Activated naive CD4-positive, alpha-beta T cell treated with anti-CD3 and anti-CD28 coated beads, Interleukin-2, amount 10 ng/mL, durations not matched to agents 7 days and 5 days (primary cell): ENCODE results near the gene CDC42EP4.

Source experiments
- CTCF ChIA-PET: fragments of 350-600 bp; sonication (Branson Sonifier 250); formaldehyde crosslinking; loops from one replicate; lab custom pipeline; 2021; ENCODE audit warnings: antibody characterized with exemption; lab: Charles Lee
- DNase-seq: peaks from one replicate; pipeline ENCODE4 v3.0.0-alpha.2; 2020
- H3K27ac Mint-ChIP-seq: one replicate; pipeline ENCODE4 v1.8.0; 2021; ENCODE audit warnings: mild to moderate bottlenecking, moderate library complexity, mixed read lengths
- H3K27me3 Mint-ChIP-seq: one replicate; pipeline ENCODE4 v1.8.0; 2021; ENCODE audit warnings: mild to moderate bottlenecking, mixed read lengths
- H3K36me3 Mint-ChIP-seq: one replicate; pipeline ENCODE4 v1.8.0; 2021; ENCODE audit warnings: mixed read lengths
- H3K4me1 Mint-ChIP-seq: one replicate; pipeline ENCODE4 v1.8.0; 2021; ENCODE audit warnings: mixed read lengths
- H3K4me3 Mint-ChIP-seq: one replicate; pipeline ENCODE4 v1.8.0; 2021; ENCODE audit warnings: mild to moderate bottlenecking, moderate library complexity, mixed read lengths
- H3K9me3 Mint-ChIP-seq: one replicate; pipeline ENCODE4 v1.8.0; 2021; ENCODE audit warnings: mixed read lengths

CDC42EP4 gene

DNA sequence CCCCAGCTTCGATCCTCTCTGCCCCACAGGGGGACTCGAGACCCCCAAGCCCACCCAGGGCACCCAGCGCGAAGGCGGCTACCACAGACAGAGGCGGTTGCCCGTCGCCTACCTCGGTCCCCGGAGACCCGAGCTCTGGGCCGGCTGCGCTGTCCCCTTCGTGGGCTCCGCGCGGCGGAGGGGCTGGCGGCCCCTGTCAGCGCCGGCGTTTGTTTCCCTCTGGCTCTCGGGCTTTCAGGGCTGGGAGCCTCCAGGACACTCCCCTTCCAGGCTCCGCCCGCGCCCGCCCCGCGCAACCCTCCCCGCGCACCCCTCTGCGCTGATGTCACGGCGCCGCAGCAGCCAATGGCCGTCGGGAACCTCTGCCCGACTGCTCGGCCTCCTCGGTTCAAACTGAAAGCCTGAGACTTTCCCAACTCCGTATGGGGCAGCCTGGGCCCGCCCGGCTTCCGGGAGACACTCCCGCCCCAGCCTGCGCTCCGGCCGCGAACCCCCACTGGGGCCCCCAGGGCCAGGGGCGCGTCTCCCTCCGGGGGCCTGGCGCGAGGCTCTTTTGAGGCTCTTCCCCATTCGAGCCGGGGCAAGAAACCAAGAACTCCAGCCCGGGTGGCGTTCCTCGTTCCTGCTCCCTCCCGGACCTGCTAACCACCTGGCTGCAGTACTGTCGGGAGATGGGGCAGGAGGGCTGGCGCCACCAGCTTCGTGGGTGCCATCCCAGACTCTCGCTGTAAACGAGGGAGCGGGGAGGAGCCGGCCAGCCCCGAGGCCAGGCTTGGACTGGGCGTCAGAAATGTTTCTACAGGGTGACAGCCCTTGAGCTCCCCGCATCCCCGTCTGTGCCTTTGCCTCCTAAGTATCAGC lies at the start of gene CDC42EP4:
CDC42EP4 (minus strand) TSS at position 221 of the 861 bp plus-strand sequence. CDS start 25,501 bp downstream, outside the sequence.
- H3K36me3 Mint-ChIP-seq, result no peaks in the 10 kb centered on the region
- no peaks in the 10 kb centered on the region for H3K9me3 Mint-ChIP-seq
- CTCF ChIA-PET, result interaction anchor here (1.1 kb wide), 1 partner anchor 591 kb away, joined by 3 read pairs; no protein-coding TSS in a partner anchor
- H3K4me3 Mint-ChIP-seq, result peak within 1 kb of the TSS; percentile 82
- peak within 1 kb of the TSS; percentile 55 for H3K27ac Mint-ChIP-seq
- peaks cover 16% of the 10 kb centered on the region for H3K4me1 Mint-ChIP-seq
- peak; percentile 92 for DNase-seq
- H3K27me3 Mint-ChIP-seq, result peaks cover 76% of the 10 kb centered on the region

- CTCF ChIA-PET, result interaction anchor here (1.0 kb wide), 1 partner anchor 106 kb away, joined by 3 read pairs; no protein-coding TSS in a partner anchor
- Mint-ChIP-seq H3K4me1 (no peaks in the 10 kb centered on the region), H3K9me3 (no peaks in the 10 kb centered on the region), H3K27me3 (peaks cover 3% of the 10 kb centered on the region), H3K27ac (no peak overlapping the region), H3K36me3 (no peaks in the 10 kb centered on the region), H3K4me3 (no peak overlapping the region)
- DNase-seq, result no peak
These were observed 49.4 kb upstream of the CDC42EP4 start for GRCh38 chr17:73360961-73361761.

- H3K27ac Mint-ChIP-seq, result no peak overlapping the region
- no peak overlapping the region for H3K4me3 Mint-ChIP-seq
- no peaks in the 10 kb centered on the region for H3K9me3 Mint-ChIP-seq
- H3K27me3 Mint-ChIP-seq, result peaks cover 3% of the 10 kb centered on the region
- no peak for DNase-seq
- CTCF ChIA-PET, result interaction anchor here (1.3 kb wide), 1 partner anchor 10 kb away, joined by 5 read pairs; no protein-coding TSS in a partner anchor
- no peaks in the 10 kb centered on the region for H3K36me3 Mint-ChIP-seq
- no peaks in the 10 kb centered on the region for H3K4me1 Mint-ChIP-seq
These were observed 48.2 kb upstream of the CDC42EP4 start for GRCh38 chr17:73359987-73360410.

- Mint-ChIP-seq H3K4me1 (no peaks in the 10 kb centered on the region), H3K27ac (no peak overlapping the region), H3K9me3 (no peaks in the 10 kb centered on the region), H3K27me3 (peaks cover 3% of the 10 kb centered on the region), H3K4me3 (no peak overlapping the region), H3K36me3 (no peaks in the 10 kb centered on the region)
- no peak for DNase-seq
- CTCF ChIA-PET, result interaction anchor here (1.3 kb wide), 1 partner anchor 11 kb away, joined by 5 read pairs; no protein-coding TSS in a partner anchor
These were observed 47.6 kb upstream of the CDC42EP4 start for GRCh38 chr17:73359352-73359751.

GRCh38 chr17:73358668-73359067 lies 46.9 kb upstream of the CDC42EP4 start:
- CTCF ChIA-PET, result no interaction called here
- H3K27ac Mint-ChIP-seq, result no peak overlapping the region
- no peak overlapping the region for H3K4me3 Mint-ChIP-seq
- no peaks in the 10 kb centered on the region for H3K27me3 Mint-ChIP-seq
- DNase-seq, result no peak
- no peaks in the 10 kb centered on the region for H3K36me3 Mint-ChIP-seq
- no peaks in the 10 kb centered on the region for H3K9me3 Mint-ChIP-seq
- H3K4me1 Mint-ChIP-seq, result no peaks in the 10 kb centered on the region

- CTCF ChIA-PET, result no interaction called here
- Mint-ChIP-seq H3K9me3 (no peaks in the 10 kb centered on the region), H3K27ac (no peak overlapping the region), H3K27me3 (no peaks in the 10 kb centered on the region), H3K4me3 (no peak overlapping the region), H3K4me1 (no peaks in the 10 kb centered on the region), H3K36me3 (no peaks in the 10 kb centered on the region)
- no peak for DNase-seq
These were observed 46.2 kb upstream of the CDC42EP4 start for GRCh38 chr17:73357981-73358380.

DNA sequence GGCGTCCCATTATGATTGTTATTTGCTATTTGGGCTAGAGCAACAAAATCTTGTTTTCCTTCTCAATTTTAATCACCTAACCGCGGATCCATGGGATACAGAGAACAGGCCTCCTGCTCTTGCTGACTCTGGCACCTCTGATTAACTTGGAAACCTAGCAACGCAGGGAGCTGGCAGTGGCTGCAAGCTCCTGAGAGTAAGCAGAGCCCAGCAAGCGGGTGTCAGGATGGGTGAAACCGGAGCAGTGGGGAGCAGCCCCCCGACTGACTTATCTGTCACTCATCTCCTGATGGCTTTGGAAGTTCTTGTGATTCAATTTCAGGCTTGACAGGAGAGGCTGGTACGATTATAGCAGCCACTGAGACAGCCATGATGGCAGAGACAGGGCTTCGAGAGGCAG lies 45.5 kb upstream of the CDC42EP4 start:
- Mint-ChIP-seq H3K27me3 (no peaks in the 10 kb centered on the region), H3K9me3 (no peaks in the 10 kb centered on the region), H3K4me1 (no peaks in the 10 kb centered on the region), H3K36me3 (no peaks in the 10 kb centered on the region), H3K27ac (no peak overlapping the region), H3K4me3 (no peak overlapping the region)
- CTCF ChIA-PET, result interaction anchor here (0.8 kb wide), 1 partner anchor 103 kb away, joined by 3 read pairs; no protein-coding TSS in a partner anchor
- no peak for DNase-seq

DNA sequence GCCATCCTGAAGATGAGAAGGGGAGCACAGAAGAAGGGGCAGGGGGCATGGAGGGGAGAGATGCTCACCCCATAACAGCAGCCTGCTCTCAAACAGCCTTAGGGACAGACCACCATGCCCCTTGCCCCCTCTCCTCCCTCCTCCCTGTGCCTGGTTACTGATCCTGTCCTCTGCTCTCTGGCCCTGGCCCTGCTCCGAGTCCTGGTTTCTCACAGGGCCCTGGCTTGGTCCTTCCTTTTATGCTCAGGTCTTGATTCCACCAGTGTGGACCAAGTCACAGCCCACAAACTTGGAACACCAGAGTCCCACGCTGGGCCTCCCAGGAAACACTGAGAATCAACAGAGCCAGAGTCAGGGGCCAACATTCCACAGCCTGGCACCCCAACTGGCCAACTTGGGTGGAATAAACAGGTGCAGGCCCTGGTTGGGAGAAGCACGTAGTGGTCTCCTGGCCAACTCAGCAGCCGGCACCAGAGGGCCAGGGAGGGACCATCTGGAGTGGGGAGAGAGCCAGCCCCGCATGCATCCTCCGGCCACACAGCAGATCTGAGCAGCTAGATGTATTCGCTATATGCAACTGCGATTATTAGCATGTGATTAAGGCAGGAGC lies 44.9 kb upstream of the CDC42EP4 start:
- no peak overlapping the region for H3K4me3 Mint-ChIP-seq
- H3K4me1 Mint-ChIP-seq, result no peaks in the 10 kb centered on the region
- CTCF ChIA-PET, result interaction anchor here (0.8 to 1.3 kb wide), 2 partner anchors 9 to 102 kb away, joined by 3 to 4 read pairs; no protein-coding TSS in a partner anchor
- no peaks in the 10 kb centered on the region for H3K27me3 Mint-ChIP-seq
- H3K27ac Mint-ChIP-seq, result no peak overlapping the region
- H3K9me3 Mint-ChIP-seq, result no peaks in the 10 kb centered on the region
- no peak for DNase-seq
- no peaks in the 10 kb centered on the region for H3K36me3 Mint-ChIP-seq

GRCh38 chr17:73354423-73355284 lies 42.9 kb upstream of the CDC42EP4 start:
- no peaks in the 10 kb centered on the region for H3K9me3 Mint-ChIP-seq
- H3K36me3 Mint-ChIP-seq, result no peaks in the 10 kb centered on the region
- H3K4me1 Mint-ChIP-seq, result no peaks in the 10 kb centered on the region
- DNase-seq, result no peak
- CTCF ChIA-PET, result no interaction called here
- H3K27me3 Mint-ChIP-seq, result no peaks in the 10 kb centered on the region
- no peak overlapping the region for H3K27ac Mint-ChIP-seq
- no peak overlapping the region for H3K4me3 Mint-ChIP-seq

- CTCF ChIA-PET, result interaction anchor here (1.4 kb wide), 1 partner anchor 98 kb away, joined by 3 read pairs; no protein-coding TSS in a partner anchor
- H3K9me3 Mint-ChIP-seq, result no peaks in the 10 kb centered on the region
These were observed 40.5 kb upstream of the CDC42EP4 start for GRCh38 chr17:73352261-73352660.

GRCh38 chr17:73351764-73352163 lies 40.0 kb upstream of the CDC42EP4 start:
- no peaks in the 10 kb centered on the region for H3K4me1 Mint-ChIP-seq
- CTCF ChIA-PET, result interaction anchor here (1.4 kb wide), 1 partner anchor 98 kb away, joined by 3 read pairs; no protein-coding TSS in a partner anchor
- no peaks in the 10 kb centered on the region for H3K9me3 Mint-ChIP-seq
- H3K36me3 Mint-ChIP-seq, result no peaks in the 10 kb centered on the region
- H3K4me3 Mint-ChIP-seq, result no peak overlapping the region
- H3K27ac Mint-ChIP-seq, result no peak overlapping the region
- DNase-seq, result no peak
- no peaks in the 10 kb centered on the region for H3K27me3 Mint-ChIP-seq

More at GRCh38 chr17:73352261-73352660, 40.5 kb upstream of the CDC42EP4 start:
- Mint-ChIP-seq H3K27ac (no peak overlapping the region), H3K4me3 (no peak overlapping the region), H3K4me1 (no peaks in the 10 kb centered on the region), H3K27me3 (no peaks in the 10 kb centered on the region), H3K36me3 (no peaks in the 10 kb centered on the region)
- no peak for DNase-seq

DNA sequence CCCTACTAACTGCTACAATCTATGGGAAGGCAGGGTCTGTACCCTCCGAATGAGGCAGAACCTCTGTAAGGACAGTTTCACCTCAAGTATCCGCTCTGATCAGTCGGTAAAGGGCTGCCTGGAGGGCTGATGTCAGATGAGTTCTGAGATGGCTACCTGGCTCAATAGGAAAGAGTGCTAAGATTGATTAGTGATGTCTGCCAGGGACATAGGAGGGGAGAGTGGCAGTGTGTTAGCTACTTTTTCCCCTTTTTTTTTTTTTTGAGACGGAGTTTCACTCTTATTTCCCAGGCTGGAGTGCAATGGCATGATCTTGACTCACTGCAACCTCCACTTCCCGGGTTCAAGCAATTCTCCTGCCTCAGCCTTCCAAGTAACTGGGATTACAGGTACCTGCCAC lies 39.1 kb upstream of the CDC42EP4 start:
- Mint-ChIP-seq H3K4me1 (no peaks in the 10 kb centered on the region), H3K27ac (no peak overlapping the region), H3K9me3 (no peaks in the 10 kb centered on the region), H3K4me3 (no peak overlapping the region), H3K36me3 (no peaks in the 10 kb centered on the region), H3K27me3 (no peaks in the 10 kb centered on the region)
- CTCF ChIA-PET, result no interaction called here
- DNase-seq, result no peak

DNA sequence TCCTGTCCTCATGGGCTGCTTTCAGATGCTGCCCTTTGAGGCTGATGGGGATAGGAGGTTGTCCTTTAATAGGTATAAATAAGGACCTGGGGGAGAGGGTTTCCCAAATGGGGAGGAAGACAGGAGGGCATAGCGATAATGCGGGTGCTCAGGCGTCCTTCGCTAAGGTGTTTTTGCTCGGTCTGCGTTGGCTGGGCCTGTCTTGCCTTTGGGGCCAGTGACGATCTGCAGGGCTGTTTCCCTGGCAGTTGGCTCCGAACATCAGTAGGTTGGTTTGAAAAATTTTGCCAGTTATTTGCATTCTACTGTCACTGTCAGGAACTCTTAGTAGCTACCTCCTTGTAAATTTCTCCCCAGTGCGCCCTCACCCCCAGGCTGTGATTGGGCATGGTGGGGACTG lies 37.8 kb upstream of the CDC42EP4 start:
- no peaks in the 10 kb centered on the region for H3K36me3 Mint-ChIP-seq
- CTCF ChIA-PET, result no interaction called here
- DNase-seq, result no peak
- no peak overlapping the region for H3K27ac Mint-ChIP-seq
- no peak overlapping the region for H3K4me3 Mint-ChIP-seq
- no peaks in the 10 kb centered on the region for H3K4me1 Mint-ChIP-seq
- H3K27me3 Mint-ChIP-seq, result no peaks in the 10 kb centered on the region
- H3K9me3 Mint-ChIP-seq, result no peaks in the 10 kb centered on the region
